Ovary (tissue), 9 donors: ENCODE measurements around the gene OTUD3. TPM values are rescaled to one million over a fixed set of nuclear protein-coding genes. Genes with fewer than 3 reads are reported as not detected.

Source experiments
- DNase-seq, 5 donors: peaks; one replicate each; pipeline ENCODE4 v3.0.0-alpha.2; 2019 to 2020
- H3K27ac ChIP-seq, 2 donors: fragments of 200-600 bp; one replicate each; pipeline versions ENCODE4 v1.5.1 to v1.8.0; 2019 to 2022
- H3K27me3 ChIP-seq: fragments of 200-600 bp; one replicate; pipeline ENCODE4 v1.8.0; 2022
- H3K36me3 ChIP-seq: fragments of 200-600 bp; sonication (generic); one replicate; pipeline ENCODE4 v1.5.1; 2019
- H3K4me1 ChIP-seq: one replicate; pipeline ENCODE4 v1.8.1; 2013; ENCODE audit warnings: mild to moderate bottlenecking, moderate library complexity; ENCODE audit not compliant: insufficient read depth
- H3K4me3 ChIP-seq: fragments of 200-600 bp; sonication (generic); one replicate; pipeline ENCODE4 v1.5.1; 2017
- H3K9me3 ChIP-seq, 2 donors: fragments of 200-600 bp in 1 of 2; sonication (generic) in 1 of 2; one replicate each; pipeline versions ENCODE4 v1.5.1 to v1.8.1; 2013 to 2019; ENCODE audit warnings: mild to moderate bottlenecking in 1 of 2, moderate library complexity in 1 of 2
- EP300 ChIP-seq: sonication (generic); formaldehyde crosslinking; IDR thresholded peaks from one replicate; pipeline ENCODE4 v1.6.1; 2017; ENCODE audit warnings: antibody characterized with exemption
- POLR2A ChIP-seq: fragments of 450-650 bp; IDR thresholded peaks from one replicate; pipeline ENCODE4 v1.6.1; 2017; ENCODE audit warnings: antibody characterized with exemption, mild to moderate bottlenecking, moderate library complexity
- WGBS, 3 donors: extraction: QIAGEN DNeasy Blood & Tissue Kit in 1 of 3; methylation state at CpG; one replicate each; pipeline versions ENCODE4 v1.1.5 to v1.1.7; 2013 to 2017; 5-methylcytosine and 5-hydroxymethylcytosine counted together
- intact Hi-C, 4 donors: fragments of 100-400 bp; cut with DNase I; formaldehyde crosslinking; loops; one replicate each; pipeline versions ENCODE4 v1.11.0 to v1.15.1; 2022 to 2023
- polyA plus RNA-seq, 2 donors: library from polyadenylated mRNA; stranded (reverse); fragments of 200-250 nt in 1 of 2; fragments of 350-450 nt in 1 of 2; fragmentation: Illumina TruSeq in 1 of 2; extraction: RNeasy Lipid Tissue Mini Kit (QIAGEN cat#74804) in 1 of 2; gene quantifications; one replicate each; pipeline ENCODE4 v1.2.3, GENCODE V29; 2013 to 2014
- total RNA-seq, 7 donors: library from RNA; depleted of rRNA in 2 of 7; stranded (reverse); fragments of >200 nt in 2 of 7; fragmentation: NEBNext Ultra II Directional in 3 of 7; extraction: Animal tissue kit (Norgen Biotek cat#: 25700) in 3 of 7; gene quantifications; one replicate each; pipeline versions ENCODE4 v1.1.0 to v1.2.4, GENCODE V29; 2016 to 2023
- TF ChIP-seq, protein P1 (sequence below), 3 donors: fragments of 450-650 bp in 2 of 3; fragments of 200-600 bp in 1 of 3; IDR thresholded peaks; one replicate each; pipeline versions ENCODE4 v1.5.1 to v1.8.0; 2016 to 2022; ENCODE audit warnings: antibody characterized with exemption in 3 of 3, mild to moderate bottlenecking in 1 of 3
- donor health status: DM: no; HTN: no; CAD: no; lungs with moderate emphysema.
- donor health status: DM: no; HTN: no; CAD: no.
- donor health status: Bipolar disorder and iron deficiency.
- donor health status: DM: yes; HTN: yes; CAD: no.
- donor health status: DM: no; HTN: no; CAD: no.
- donor health status: DM: yes; HTN: yes; CAD: no.

The OTUD3 gene
- total and polyA plus RNA-seq, 9 donors, result 3.0 to 19.7 (median 9.4) TPM

DNA sequence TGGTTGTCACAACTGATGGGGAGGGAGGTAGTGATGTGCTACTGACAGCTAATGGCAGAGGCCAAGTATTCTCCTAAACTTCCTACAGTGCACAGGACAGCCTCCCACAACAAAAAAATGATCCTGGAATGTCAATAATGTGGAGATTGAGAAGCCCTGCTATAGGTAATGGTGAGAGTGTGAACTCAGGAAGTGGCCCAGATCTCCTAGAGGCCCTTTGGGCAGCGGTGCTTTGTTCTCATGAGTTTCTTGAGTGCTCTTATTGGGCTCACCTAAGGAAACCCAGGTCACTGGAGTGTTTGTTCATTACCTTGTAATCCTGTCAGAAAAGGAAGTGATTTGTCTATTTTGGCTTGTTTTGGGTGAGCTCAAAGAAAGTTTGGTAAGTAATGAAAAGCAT is 5.9 kb downstream of the OTUD3 start:
- no peak for DNase-seq
- Histone ChIP-seq H3K4me3 (no peak overlapping the region), H3K9me3 (no peaks in the 10 kb centered on the region), H3K4me1 (peaks cover 9% of the 10 kb centered on the region), H3K27me3 (no peaks in the 10 kb centered on the region), H3K27ac (no peak overlapping the region), H3K36me3 (no peaks in the 10 kb centered on the region)
- intact Hi-C loops, result no loop called here
- TF ChIP-seq, protein P1, sequence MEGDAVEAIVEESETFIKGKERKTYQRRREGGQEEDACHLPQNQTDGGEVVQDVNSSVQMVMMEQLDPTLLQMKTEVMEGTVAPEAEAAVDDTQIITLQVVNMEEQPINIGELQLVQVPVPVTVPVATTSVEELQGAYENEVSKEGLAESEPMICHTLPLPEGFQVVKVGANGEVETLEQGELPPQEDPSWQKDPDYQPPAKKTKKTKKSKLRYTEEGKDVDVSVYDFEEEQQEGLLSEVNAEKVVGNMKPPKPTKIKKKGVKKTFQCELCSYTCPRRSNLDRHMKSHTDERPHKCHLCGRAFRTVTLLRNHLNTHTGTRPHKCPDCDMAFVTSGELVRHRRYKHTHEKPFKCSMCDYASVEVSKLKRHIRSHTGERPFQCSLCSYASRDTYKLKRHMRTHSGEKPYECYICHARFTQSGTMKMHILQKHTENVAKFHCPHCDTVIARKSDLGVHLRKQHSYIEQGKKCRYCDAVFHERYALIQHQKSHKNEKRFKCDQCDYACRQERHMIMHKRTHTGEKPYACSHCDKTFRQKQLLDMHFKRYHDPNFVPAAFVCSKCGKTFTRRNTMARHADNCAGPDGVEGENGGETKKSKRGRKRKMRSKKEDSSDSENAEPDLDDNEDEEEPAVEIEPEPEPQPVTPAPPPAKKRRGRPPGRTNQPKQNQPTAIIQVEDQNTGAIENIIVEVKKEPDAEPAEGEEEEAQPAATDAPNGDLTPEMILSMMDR (IDR thresholded peaks at IDR 0.05), result no peak
- TF ChIP-seq EP300 (no peak), POLR2A (no peak)
- WGBS, 3 donors, result 93 to 97% (median 95%) methylated on average over 1 of the region's 1 CpG

DNA sequence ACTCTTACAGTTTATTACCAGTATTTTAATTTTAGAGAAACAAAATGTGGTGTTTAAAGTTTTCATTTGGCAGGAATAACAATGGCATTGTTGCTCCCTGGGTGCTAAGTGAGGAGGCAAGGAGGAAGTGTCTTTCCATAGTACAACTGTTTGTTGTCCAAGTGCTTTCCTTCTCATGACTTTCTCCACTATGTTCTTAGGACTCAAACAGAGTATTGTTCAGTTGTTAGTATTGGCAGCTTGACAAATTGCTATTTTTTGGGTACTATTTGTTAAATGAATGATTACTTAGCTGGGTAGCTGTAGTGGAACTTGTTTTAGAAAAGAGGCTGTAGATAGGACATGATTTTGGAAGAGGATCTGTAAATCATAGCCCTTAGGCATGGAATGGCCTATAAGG is 7.5 kb downstream of the OTUD3 start:
- H3K36me3 ChIP-seq, result no peaks in the 10 kb centered on the region
- H3K4me3 ChIP-seq, result no peak overlapping the region
- peaks cover 3% of the 10 kb centered on the region for H3K4me1 ChIP-seq
- no peaks in the 10 kb centered on the region for H3K9me3 ChIP-seq
- no peak overlapping the region for H3K27ac ChIP-seq
- intact Hi-C loops, result no loop called here
- TF ChIP-seq, protein P1 (IDR thresholded peaks at IDR 0.05), result no peak
- TF ChIP-seq POLR2A (no peak), EP300 (no peak)
- no peaks in the 10 kb centered on the region for H3K27me3 ChIP-seq
- no peak for DNase-seq

DNA sequence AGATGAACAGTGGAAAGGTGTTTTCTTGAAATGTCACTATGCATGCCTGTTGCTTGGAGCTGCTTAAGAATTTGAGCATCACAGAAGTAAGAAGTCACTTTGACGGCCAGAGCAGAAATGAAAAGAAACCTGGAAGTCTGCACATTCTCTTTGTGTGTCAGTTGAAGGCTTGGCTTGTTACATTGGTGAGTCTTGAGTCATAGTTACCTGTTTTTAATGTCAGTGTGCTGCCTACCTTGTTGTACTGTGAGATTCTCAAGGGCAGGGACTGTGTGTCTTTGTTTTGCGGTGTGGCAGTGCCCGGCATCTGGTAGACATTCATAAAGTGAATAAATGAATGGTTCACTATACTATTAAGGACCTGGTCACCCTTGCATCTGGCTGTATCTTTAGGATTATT is 9.9 kb downstream of the OTUD3 start:
- no peaks in the 10 kb centered on the region for H3K9me3 ChIP-seq
- no peaks in the 10 kb centered on the region for H3K27me3 ChIP-seq
- WGBS, 3 donors, result 93 to 98% (median 97%) methylated on average over 3 of the region's 3 CpGs
- peaks cover 3% of the 10 kb centered on the region for H3K4me1 ChIP-seq
- DNase-seq, result no peak
- intact Hi-C loops, result no loop called here
- no peak overlapping the region for H3K27ac ChIP-seq
- no peak for TF ChIP-seq EP300
- TF ChIP-seq, protein P1 (IDR thresholded peaks at IDR 0.05), result no peak
- TF ChIP-seq POLR2A, result no peak
- no peak overlapping the region for H3K4me3 ChIP-seq
- no peaks in the 10 kb centered on the region for H3K36me3 ChIP-seq

DNA sequence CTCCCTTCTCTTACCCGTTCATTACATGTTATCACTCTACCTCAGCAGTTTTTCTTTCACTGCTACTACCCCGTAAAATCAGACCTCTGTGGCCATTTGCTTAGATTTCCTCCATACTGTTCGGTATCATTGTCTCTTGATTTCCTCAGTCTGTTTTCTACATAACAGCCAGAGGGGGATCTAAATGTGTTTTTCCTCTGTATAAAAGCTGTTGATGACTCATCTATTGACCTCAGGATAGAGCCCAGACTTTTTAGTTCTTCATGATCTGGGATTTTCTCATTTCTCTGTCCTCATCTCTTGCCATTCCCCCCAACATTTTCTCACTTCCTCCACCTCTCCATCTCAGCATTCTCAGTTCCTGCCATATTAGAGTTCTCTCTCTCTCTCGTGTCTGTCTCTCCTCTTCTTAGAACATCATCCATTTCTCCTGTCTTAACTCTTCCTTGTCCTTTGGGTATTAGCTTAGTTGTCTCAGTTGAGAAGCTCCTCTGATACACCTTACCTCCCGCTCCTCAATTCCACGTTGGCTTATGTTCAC is 10.5 kb downstream of the OTUD3 start:
- Histone ChIP-seq H3K4me3 (no peak overlapping the region), H3K27me3 (no peaks in the 10 kb centered on the region), H3K36me3 (no peaks in the 10 kb centered on the region), H3K9me3 (no peaks in the 10 kb centered on the region), H3K4me1 (peaks cover 3% of the 10 kb centered on the region), H3K27ac (no peak overlapping the region)
- intact Hi-C loops, result no loop called here
- TF ChIP-seq, protein P1 (IDR thresholded peaks at IDR 0.05), result no peak
- no peak for TF ChIP-seq EP300
- no peak for TF ChIP-seq POLR2A
- DNase-seq, result no peak
- 84 to 92% (median 89%) methylated on average over 6 of the region's 6 CpGs for WGBS, 3 donors
